ENCODE results near the gene ERC1. TPM values are rescaled to one million over a fixed set of nuclear protein-coding genes. Genes with fewer than 3 reads are reported as not detected.

The ERC1 gene
- total and polyA plus RNA-seq, 12 donors: 6.5 to 67.5 (median 47.5) TPM

DNA sequence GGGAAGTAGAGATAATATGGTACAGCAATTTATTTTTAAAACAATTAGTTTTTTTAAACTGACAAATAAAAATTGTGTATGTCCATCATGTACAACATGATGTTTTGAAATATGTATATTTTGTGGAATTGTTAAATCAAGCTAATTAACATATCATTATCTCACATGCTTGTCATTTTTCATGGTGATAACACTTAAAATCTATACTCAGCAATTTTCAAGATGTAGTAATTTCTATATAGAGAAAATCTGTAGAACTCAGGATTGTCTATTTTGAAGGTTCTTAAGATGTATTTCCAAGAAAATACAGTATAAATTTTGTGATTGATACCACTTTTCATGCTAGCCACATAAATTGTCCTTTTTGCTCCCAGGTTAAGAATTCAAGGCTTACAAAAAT, 356.3 kb downstream of the ERC1 start:
- intact Hi-C loops (cut with DNase I): no loop called here
- Histone ChIP-seq H3K9me3 (no peaks in the 10 kb centered on the region), H3K4me1 (peaks cover 0 to 12% (median 0%) of the 10 kb centered on the region in 9 donors), H3K27ac (no peak overlapping the region), H3K4me3 (no peak overlapping the region), H3K36me3 (peaks cover 0 to 3% (median 0%) of the 10 kb centered on the region in 9 donors), H3K27me3 (no peaks in the 10 kb centered on the region)
- ATAC-seq (no peak), DNase-seq (no peak)
- TF ChIP-seq, protein P1, sequence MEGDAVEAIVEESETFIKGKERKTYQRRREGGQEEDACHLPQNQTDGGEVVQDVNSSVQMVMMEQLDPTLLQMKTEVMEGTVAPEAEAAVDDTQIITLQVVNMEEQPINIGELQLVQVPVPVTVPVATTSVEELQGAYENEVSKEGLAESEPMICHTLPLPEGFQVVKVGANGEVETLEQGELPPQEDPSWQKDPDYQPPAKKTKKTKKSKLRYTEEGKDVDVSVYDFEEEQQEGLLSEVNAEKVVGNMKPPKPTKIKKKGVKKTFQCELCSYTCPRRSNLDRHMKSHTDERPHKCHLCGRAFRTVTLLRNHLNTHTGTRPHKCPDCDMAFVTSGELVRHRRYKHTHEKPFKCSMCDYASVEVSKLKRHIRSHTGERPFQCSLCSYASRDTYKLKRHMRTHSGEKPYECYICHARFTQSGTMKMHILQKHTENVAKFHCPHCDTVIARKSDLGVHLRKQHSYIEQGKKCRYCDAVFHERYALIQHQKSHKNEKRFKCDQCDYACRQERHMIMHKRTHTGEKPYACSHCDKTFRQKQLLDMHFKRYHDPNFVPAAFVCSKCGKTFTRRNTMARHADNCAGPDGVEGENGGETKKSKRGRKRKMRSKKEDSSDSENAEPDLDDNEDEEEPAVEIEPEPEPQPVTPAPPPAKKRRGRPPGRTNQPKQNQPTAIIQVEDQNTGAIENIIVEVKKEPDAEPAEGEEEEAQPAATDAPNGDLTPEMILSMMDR (IDR thresholded peaks at IDR 0.05): no peak

DNA sequence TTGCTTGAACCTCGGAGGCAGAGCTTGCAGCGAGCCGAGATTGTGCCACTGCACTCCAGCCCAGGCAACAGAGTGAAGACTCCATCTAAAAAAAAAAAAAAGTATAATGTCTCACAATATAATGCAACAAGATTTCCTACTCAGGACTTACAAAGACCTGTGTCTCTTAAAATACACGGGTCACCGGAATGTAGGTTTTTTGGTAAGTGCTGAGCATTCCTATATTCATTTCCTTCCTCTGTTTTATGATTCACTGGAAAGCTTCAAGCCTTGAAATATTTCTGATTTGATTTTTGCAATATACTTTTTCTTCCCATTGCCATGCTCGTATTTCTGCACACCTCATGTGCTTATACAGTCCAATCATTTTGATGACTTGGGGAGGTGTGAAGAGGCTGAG, 357.6 kb downstream of the ERC1 start:
- Histone ChIP-seq H3K4me3 (no peak overlapping the region), H3K4me1 (peaks cover 0 to 5% (median 0%) of the 10 kb centered on the region in 9 donors), H3K27ac (no peak overlapping the region), H3K9me3 (no peaks in the 10 kb centered on the region), H3K27me3 (no peaks in the 10 kb centered on the region), H3K36me3 (peaks cover 0 to 3% (median 0%) of the 10 kb centered on the region in 9 donors)
- WGBS, 2 donors: 95 to 97% methylated on average over 6 of the region's 6 CpGs
- TF ChIP-seq, protein P1 (IDR thresholded peaks at IDR 0.05): no peak
- no peak for ATAC-seq
- no peak for DNase-seq
- intact Hi-C loops (cut with DNase I): no loop called here

DNA sequence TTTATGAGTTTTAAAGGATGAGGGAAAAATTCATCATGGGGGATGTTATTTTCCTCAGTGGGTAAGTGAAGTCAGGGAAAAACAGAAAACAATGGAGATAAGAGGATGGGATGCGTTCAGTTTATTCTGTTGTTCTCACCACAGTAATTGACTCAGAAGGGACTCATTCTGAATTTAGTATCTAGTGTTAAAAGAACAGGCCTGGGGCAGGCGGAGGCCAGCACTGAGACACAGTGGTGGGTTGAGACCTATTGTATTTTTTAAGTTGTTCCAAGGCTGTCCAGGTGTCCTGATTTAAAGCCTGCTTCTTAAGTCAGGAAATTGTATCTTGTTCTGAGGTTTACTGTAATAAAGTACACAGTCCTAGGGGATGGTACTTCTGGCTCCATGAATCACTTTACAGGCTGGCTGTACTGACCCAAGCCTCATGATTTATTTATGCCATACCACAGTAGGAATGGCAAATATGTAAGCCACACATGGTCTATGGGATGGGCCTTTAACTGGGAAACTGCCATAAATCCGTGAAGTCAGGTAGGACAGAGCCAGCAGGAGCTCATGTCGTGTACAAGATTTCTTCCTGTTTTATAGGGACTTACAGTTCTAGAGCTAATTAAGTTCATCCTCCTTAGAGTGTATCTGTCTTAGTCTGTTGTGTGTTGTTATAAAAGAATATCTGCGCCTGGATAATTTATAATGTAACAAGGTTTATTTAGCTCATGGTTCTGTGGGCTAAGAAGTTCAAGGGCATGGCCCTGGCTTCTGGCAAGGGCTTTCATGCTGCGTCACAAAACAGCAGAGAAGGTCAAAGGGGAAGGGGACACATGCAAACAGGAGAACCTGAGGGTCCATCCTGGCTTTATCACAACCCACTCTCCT, 359.3 kb downstream of the ERC1 start:
- Histone ChIP-seq H3K9me3 (no peaks in the 10 kb centered on the region), H3K27ac (peak overlapping the region in 1 of 10 donors; percentile 7), H3K4me1 (peaks cover 0 to 7% (median 0%) of the 10 kb centered on the region in 9 donors), H3K27me3 (no peaks in the 10 kb centered on the region), H3K36me3 (peaks cover 0 to 3% (median 0%) of the 10 kb centered on the region in 9 donors), H3K4me3 (no peak overlapping the region)
- TF ChIP-seq, protein P1 (IDR thresholded peaks at IDR 0.05): no peak
- no peak for DNase-seq
- intact Hi-C loops (cut with DNase I): no loop called here
- peak in 6 of 8 donors; percentile 22 to 66 (median 40) for ATAC-seq
- 71 to 72% methylated on average over 6 of the region's 6 CpGs for WGBS, 2 donors

DNA sequence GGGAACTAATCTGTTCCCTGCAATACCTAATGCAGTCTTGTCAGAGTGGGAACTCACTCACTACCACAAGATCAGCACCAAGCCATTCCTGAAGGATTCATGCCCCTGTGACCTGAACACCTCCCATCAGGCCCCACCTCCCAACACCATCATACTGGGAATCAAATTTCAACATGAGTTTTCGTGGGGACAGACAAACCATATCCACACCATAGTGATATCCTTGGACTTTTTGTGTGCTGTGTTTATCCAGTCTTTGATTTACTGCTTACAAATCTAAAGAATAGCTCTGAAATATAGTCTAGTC, 359.9 kb downstream of the ERC1 start:
- Histone ChIP-seq H3K27ac (peak overlapping the region in 1 of 10 donors; percentile 7), H3K4me1 (peaks cover 0 to 11% (median 0%) of the 10 kb centered on the region in 9 donors), H3K4me3 (no peak overlapping the region), H3K9me3 (no peaks in the 10 kb centered on the region), H3K27me3 (no peaks in the 10 kb centered on the region), H3K36me3 (peaks cover 0 to 3% (median 0%) of the 10 kb centered on the region in 9 donors)
- TF ChIP-seq, protein P1 (IDR thresholded peaks at IDR 0.05): no peak
- DNase-seq: no peak
- 87 to 90% methylated on average over 1 of the region's 1 CpG for WGBS, 2 donors
- intact Hi-C loops (cut with DNase I): no loop called here
- ATAC-seq: peak in 4 of 8 donors; percentile 10 to 29 (median 26)

Measured in heart right ventricle (tissue), 16 donors.